Activated B cell treated with CpG ODN at 0.5 μM for 24 hours (primary cell): ENCODE results near the gene KCNK17. TPM values are rescaled to one million over a fixed set of nuclear protein-coding genes. Genes with fewer than 3 reads are reported as not detected.

Experiments used
- ATAC-seq: fragments of 200-7000 bp; cut with Tn5 transposase; one replicate; pipeline ENCODE4 v1.10.0; 2021; ENCODE audit warnings: low read depth, mild to moderate bottlenecking, moderate library complexity
- CTCF ChIA-PET: fragments of 350-600 bp; sonication (Branson Sonifier 250); formaldehyde crosslinking; loops from one replicate; lab custom pipeline; 2021; ENCODE audit warnings: antibody characterized with exemption; lab: Charles Lee
- POLR2A ChIA-PET: fragments of 350-600 bp; sonication (Branson Sonifier 250); formaldehyde crosslinking; loops from one replicate; lab custom pipeline; 2021; ENCODE audit warnings: antibody characterized with exemption; lab: Charles Lee
- DNase-seq: peaks from one replicate; pipeline ENCODE4 v3.0.0; 2022
- H3K27ac Mint-ChIP-seq: one replicate; pipeline ENCODE4 v1.8.0; 2020; ENCODE audit warnings: mixed read lengths
- H3K27me3 Mint-ChIP-seq: one replicate; pipeline ENCODE4 v1.8.0; 2021; ENCODE audit warnings: mixed read lengths
- H3K36me3 Mint-ChIP-seq: one replicate; pipeline ENCODE4 v1.8.0; 2021; ENCODE audit warnings: low read depth, mixed read lengths
- H3K4me1 Mint-ChIP-seq: one replicate; pipeline ENCODE4 v1.8.0; 2021; ENCODE audit warnings: mixed read lengths
- H3K4me3 Mint-ChIP-seq: one replicate; pipeline ENCODE4 v1.8.0; 2020; ENCODE audit warnings: mild to moderate bottlenecking, mixed read lengths
- H3K9me3 Mint-ChIP-seq: one replicate; pipeline ENCODE4 v1.8.0; 2020; ENCODE audit warnings: mixed read lengths
- intact Hi-C: fragments of 100-400 bp; cut with micrococcal nuclease; formaldehyde crosslinking; loops from one replicate; pipeline ENCODE4 v1.15.1; 2024
- total RNA-seq: library from RNA; stranded (reverse); gene quantifications from 2 replicates; pipeline ENCODE4 v1.2.3, GENCODE V29; 2022
- TF ChIP-seq, protein P1 (sequence below): fragments of 200-600 bp; IDR thresholded peaks from one replicate; pipeline ENCODE4 v1.8.0; 2022; ENCODE audit warnings: antibody characterized with exemption, mild to moderate bottlenecking

The KCNK17 gene
- total RNA-seq, 1 donor from 2014 or later: not detected

DNA sequence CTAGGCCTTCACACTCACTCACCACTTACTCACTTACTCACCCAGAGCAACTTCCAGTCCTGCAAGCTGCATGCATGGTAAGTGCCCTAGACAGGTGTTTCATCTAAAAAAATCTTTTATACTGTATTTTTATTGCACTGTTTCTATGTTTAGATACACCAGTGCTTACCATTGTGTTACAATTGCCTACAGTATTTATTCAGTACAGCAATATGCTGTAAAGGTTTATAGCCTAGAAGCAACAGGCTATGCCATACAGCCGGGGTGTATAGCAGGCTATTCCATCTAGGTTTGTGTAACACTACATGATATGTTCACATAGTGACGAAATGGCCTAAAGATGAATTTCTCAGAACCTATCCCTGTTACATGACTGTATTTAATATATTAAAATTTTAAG is 47.8 kb downstream of the KCNK17 start:
- no peaks in the 10 kb centered on the region for H3K4me1 Mint-ChIP-seq
- intact Hi-C loops: no loop called here
- no peak for DNase-seq
- H3K27ac Mint-ChIP-seq: no peak overlapping the region
- TF ChIP-seq, protein P1, sequence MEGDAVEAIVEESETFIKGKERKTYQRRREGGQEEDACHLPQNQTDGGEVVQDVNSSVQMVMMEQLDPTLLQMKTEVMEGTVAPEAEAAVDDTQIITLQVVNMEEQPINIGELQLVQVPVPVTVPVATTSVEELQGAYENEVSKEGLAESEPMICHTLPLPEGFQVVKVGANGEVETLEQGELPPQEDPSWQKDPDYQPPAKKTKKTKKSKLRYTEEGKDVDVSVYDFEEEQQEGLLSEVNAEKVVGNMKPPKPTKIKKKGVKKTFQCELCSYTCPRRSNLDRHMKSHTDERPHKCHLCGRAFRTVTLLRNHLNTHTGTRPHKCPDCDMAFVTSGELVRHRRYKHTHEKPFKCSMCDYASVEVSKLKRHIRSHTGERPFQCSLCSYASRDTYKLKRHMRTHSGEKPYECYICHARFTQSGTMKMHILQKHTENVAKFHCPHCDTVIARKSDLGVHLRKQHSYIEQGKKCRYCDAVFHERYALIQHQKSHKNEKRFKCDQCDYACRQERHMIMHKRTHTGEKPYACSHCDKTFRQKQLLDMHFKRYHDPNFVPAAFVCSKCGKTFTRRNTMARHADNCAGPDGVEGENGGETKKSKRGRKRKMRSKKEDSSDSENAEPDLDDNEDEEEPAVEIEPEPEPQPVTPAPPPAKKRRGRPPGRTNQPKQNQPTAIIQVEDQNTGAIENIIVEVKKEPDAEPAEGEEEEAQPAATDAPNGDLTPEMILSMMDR: no peak
- ChIA-PET POLR2A (no interaction called here), CTCF (no interaction called here)
- no peak overlapping the region for H3K4me3 Mint-ChIP-seq
- H3K9me3 Mint-ChIP-seq: no peaks in the 10 kb centered on the region
- peaks cover 18% of the 10 kb centered on the region for H3K27me3 Mint-ChIP-seq
- no peak for ATAC-seq
- H3K36me3 Mint-ChIP-seq: no peaks in the 10 kb centered on the region

DNA sequence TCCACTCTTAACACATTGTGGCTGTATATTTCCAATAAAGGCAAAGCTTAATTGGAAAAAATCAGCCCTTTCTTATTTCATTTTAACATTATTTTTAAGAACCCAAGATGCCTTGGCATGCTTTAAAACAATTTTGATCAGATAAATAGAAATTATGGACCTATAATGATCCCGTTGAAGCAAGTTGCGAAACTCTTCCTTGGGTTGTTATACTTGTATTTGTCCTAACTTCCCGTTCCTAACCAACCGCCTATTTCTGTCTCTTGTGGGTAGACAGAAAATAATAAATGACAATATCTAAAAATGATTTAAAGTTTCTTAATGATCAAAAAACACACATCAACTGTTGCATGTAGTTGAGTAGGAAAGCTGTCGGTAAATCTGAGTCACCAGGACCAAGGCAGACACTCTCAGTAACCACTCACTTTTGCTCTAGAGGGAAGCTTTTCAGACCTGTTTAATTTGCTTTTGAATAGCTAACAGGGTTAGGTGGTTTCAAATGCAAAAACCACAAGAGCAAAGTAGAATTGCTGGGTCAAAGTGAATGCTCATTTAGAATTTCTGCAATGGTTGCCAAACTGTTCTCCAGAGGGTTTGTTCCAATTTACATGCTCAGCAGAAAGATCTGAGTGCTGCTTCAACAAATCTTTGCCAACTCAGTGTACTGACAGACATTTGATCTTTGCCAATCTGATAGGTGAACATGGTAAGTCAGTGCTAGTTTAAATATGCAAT is 50.7 kb downstream of the KCNK17 start:
- no peaks in the 10 kb centered on the region for H3K36me3 Mint-ChIP-seq
- ChIA-PET POLR2A (no interaction called here), CTCF (no interaction called here)
- no peak overlapping the region for H3K4me3 Mint-ChIP-seq
- H3K27me3 Mint-ChIP-seq: peaks cover 25% of the 10 kb centered on the region
- DNase-seq (no peak), ATAC-seq (no peak)
- H3K27ac Mint-ChIP-seq: no peak overlapping the region
- H3K4me1 Mint-ChIP-seq: no peaks in the 10 kb centered on the region
- intact Hi-C loops: no loop called here
- no peaks in the 10 kb centered on the region for H3K9me3 Mint-ChIP-seq
- TF ChIP-seq, protein P1: no peak

DNA sequence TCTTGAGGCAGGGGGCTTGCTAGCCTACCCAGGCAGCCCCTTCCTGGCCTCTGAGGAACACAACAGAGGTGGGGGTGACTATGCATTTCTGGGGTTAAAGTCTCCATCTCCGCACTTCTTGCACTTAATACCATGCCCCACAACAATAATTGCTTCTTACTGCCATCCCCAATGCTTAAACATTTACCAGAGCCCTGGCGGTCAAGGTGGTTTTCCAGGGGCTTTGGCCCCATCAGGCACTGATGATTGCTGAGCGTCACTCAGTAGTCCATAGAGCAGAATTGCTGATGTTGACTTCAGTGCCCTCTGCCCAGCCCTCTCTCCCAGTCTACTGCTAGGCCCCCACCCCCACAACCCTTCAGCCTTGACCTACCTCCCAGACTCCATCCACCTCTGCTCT is 52.5 kb downstream of the KCNK17 start:
- H3K27ac Mint-ChIP-seq: no peak overlapping the region
- POLR2A ChIA-PET: no interaction called here
- DNase-seq (no peak), ATAC-seq (no peak)
- no peak overlapping the region for H3K4me3 Mint-ChIP-seq
- H3K36me3 Mint-ChIP-seq: no peaks in the 10 kb centered on the region
- intact Hi-C loops: no loop called here
- CTCF ChIA-PET: no interaction called here
- no peaks in the 10 kb centered on the region for H3K4me1 Mint-ChIP-seq
- H3K9me3 Mint-ChIP-seq: no peaks in the 10 kb centered on the region
- H3K27me3 Mint-ChIP-seq: peaks cover 26% of the 10 kb centered on the region
- TF ChIP-seq, protein P1: no peak

DNA sequence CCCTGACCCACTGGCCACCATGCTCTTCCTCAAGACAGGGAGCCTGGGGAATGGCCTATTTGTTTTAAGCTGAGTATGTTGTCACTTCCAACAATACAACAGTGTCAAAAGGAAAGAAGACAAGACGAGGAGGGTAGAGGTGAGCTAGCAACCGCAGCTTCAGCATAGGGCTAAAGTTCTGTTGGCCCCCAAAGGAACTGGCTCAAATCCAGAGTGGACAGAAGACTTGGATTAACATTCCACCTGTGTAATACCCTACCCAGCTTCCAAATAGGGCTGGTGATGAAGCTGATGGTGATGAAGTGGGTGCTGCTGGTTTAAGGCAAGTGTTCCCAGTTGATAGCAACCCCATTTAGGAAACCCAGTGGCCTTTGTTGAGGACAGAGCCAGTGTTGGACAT is 53.3 kb downstream of the KCNK17 start:
- no peaks in the 10 kb centered on the region for H3K4me1 Mint-ChIP-seq
- intact Hi-C loops: no loop called here
- peaks cover 26% of the 10 kb centered on the region for H3K27me3 Mint-ChIP-seq
- no peak overlapping the region for H3K27ac Mint-ChIP-seq
- ChIA-PET CTCF (no interaction called here), POLR2A (no interaction called here)
- no peak for ATAC-seq
- H3K9me3 Mint-ChIP-seq: no peaks in the 10 kb centered on the region
- no peak for DNase-seq
- no peaks in the 10 kb centered on the region for H3K36me3 Mint-ChIP-seq
- H3K4me3 Mint-ChIP-seq: no peak overlapping the region
- TF ChIP-seq, protein P1: no peak

DNA sequence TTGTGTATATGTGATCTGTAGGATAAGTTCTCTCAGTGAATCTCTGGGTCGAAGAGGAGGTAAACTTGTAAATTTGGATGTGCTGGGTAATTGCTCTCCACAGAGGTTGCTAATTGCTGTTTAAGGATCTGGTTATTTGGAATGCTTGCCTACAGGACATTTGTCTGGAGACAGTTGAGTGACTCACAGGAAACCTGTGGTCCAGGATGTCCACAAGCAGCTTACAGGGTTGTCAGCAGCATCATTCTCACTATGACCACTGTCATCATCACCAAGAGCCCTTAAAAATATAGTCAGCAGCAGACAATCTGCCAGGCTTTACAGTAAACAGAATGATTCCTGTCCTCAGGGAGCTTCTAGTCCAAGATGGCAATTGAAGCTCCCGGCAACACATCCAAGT is 53.8 kb downstream of the KCNK17 start:
- CTCF ChIA-PET: no interaction called here

More for the DNA sequence above, 53.8 kb downstream of the KCNK17 start:
- TF ChIP-seq, protein P1: no peak
- Mint-ChIP-seq H3K9me3 (no peaks in the 10 kb centered on the region), H3K36me3 (no peaks in the 10 kb centered on the region), H3K27ac (no peak overlapping the region), H3K4me3 (no peak overlapping the region), H3K27me3 (peaks cover 26% of the 10 kb centered on the region), H3K4me1 (no peaks in the 10 kb centered on the region)
- DNase-seq (no peak), ATAC-seq (no peak)
- POLR2A ChIA-PET: no interaction called here
- intact Hi-C loops: no loop called here
